ENCODE measurements around the gene LIPF.
"Not testable (repeated sequence)": the region's sequence is repeated elsewhere in the genome, so short reads cannot be mapped to it uniquely, and the experiment has no call there.

LIPF gene

DNA sequence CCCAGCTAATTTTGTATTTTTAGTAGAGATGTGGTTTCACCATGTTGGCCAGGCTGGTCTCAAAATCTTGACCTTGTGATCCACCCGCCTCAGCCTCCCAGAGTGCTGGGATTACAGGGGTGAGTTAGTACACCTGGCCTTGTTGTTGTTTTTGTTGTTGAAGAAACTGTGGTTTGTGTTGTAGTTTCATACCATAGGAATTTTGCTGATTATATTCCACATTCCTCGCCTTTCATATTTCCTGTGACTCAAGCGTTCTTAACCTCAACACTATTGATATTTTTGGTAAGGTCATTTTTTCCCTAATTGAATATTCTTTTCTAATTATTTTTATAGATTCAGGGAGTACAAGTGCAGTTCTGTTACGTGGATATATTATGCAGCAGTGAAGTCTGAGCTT, 16.7 kb downstream of the LIPF start:
- no peak for DNase-seq

DNA sequence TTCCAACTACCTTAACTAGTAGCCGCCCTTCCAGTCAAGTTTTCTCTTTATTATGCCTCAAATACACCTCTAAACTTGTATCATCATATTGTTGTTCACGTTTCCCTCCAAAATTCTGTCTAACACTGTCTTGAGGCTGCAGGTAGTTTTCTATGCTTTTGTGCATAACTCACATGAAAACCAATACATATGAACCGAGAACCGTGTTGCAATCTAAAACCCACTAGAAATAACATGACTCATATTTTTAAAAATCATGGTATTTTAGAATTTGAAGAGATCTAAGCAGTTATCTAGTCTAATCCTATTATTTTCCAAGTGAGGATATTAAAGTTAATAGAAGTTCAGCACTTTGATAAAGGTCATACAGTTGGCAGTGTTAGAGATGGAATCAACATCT, 18.2 kb downstream of the LIPF start:
- DNase-seq: no peak

DNA sequence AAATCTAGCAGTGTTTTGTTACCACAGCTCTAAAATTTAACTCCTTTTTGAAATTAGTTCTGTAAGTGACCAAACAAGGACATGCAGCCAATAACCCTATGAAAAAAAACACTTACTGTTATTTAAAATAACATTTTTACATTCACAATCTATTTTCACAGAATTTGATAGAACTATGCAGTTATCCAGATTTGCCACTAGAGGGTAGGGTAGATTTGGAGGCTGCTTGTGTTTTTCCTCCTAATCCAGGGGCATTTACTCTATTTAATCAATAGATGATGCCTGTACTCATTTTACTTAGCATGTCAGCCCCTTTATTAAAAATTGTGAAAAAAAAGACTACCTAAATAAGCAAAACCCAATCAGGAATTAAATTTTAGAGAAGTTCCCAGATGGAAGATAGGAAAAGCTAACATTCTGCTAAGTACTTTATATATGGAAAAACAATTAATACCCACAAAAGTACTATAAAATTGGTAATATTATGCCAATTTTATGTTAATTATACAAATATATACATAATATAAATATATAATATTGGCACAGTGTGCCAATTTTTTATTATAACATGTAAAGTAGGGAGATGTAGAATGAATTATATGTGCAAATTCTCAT, 23.7 kb downstream of the LIPF start:
- peak in 1 of 5 experiments; percentile 16 for DNase-seq

DNA sequence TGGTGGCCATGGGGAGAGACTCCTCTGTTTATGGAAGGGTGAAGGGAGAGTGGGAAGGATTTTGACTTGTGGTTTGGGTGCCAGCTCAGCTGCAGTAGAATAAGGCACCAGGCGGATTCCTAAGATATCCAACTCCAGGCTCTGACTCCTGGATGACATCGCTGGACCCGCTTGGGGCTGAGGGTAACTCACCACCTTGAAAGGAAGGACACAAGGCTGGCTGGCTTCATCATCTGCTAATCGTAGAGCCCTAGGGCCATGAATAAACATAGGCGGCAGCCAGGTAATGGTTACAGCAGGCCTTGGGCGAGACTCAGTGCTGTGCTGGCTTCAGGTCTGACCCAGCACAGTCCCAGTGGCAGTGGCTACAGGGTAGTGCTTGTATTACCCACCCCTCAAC, 25.1 kb downstream of the LIPF start:
- no peak for DNase-seq

DNA sequence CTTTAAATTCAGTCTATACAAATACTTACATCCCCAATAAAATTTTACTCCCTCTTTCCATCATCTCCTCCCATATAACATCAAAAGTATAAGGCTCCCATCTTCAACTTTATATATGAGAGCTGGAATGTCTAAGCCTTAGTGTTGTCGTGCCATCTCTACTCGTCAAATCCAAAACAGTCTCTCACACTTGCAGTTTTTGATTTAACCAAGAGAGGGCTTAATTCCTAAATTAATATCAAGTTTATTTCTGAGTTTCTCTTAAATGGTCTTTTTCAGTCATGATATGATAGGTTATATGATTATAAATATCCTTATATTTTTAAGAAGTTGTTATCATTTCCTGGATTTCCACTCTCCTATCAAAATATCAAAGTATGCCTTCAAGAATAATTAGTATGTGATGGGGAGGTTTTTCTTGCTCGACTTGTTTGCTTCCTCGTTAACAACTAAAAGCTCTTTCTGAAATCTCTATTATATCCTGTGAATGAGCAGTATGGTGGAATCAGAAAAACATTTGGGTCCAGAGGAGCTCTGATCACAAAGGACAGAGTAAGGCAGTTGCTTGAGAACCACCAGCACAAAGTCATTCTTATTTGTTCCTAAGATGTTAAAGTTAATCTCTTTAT, 29.3 kb downstream of the LIPF start:
- DNase-seq: no peak

DNA sequence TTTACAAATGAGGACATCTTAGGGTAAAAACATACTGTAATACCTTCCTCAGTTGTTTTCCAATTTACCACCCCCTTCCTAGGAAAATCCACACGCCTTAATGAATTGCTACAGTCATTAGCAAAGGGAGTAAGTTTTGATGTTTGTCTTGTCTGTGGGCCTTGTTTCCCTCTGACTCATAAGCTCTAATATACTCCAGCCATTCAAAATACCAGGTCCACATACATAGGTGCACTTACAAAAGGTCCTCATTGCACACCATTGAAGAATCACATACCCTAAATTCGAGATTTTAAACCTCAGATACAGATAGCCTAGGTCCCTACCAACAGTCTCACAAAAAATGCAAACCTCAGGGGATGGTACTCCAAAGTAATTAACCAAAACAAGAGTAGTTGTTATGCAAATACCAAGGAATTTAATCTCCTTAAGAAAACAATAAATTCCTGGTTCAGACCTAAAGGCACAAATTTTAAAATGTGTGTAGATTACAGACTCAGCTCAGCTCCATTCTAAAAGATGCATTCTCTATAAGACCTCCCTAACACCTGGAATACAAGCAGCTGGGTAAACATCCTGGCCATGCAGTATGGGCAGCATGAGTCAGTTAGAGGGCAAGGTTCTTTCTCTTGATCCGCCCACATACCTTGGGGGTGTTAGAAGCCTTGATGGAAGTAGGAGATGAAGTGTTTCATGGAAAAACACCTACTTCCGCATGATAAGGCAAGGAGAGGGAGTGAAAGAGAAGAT, 38.8 kb downstream of the LIPF start:
- no peak for DNase-seq

DNA sequence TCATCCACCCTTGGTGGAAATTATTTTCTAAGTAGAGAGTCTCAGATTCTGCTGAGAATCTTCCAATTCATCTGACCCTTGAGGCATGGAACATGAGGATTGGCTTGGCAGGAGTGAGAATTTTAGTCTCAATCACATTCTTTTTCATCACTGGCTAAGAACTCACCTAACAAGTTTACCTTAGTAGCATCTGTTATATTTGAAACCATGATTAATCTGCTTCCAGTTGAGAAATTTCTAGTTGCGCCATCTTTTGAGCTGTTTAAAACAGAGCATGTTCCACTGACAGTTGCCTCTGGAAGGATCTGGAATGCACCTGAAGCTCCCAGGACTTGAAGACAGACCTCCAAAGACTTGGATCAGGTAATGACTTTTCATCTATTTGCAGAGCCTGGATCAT, 41.7 kb downstream of the LIPF start, which contains the start of gene LIPK:
Gene LIPK (plus strand): TSS at position 292 of the 400 bp plus-strand sequence. CDS start 18,295 bp downstream, outside the sequence.
- DNase-seq: no peak

DNA sequence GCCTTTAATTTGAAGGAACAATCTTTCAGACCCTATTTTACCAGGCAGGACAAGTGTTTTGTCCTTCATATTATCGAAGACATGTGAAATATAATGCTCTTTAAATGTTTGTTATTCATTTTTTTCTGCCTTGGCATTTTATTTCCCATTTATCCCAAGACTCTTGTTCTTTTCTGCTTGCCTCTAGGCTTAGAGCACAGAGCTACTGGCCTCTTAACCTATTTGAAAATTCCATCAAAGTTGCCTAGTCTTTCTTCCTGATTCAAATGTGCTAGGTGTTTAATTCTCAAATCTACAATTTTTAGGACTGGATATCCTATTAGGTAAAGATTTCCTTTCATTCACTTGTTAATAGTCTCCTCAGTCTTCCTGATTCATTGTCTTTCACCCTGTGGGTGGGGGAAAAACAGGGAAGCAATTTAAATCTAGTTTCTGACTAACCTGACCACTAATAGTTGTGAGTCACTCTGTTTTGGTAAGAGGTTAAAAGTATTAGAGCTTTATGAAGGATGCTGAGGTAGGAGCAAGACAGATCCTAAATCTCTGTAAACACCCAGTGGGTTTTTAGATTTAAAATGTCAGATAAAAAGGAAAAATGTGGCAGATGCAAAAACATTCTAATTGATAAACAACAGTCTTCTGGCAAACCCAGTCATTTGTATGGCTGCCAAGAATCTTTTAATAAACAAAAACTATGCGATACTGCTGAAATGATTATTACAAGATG, 43.4 kb downstream of the LIPF start:
- DNase-seq: no peak

DNA sequence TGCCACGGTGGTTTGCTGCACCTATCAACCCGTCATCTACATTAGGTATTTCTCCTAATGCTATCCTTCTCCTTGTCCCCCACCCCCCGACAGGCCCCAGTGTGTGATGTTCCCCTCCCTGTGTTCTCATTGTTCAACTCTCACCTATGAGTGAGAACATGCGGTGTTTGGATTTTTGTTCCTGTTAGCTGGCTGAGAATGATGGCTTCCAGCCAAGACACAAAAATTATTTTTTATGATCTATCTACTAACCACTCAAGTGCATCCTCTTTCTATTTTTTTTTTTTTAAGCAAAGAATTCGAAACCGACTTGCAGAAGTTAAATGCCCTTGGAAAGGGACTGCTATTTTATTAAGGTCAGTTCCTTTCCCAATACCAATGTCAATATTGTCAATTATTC, 45.1 kb downstream of the LIPF start:
- DNase-seq: not testable (repeated sequence)

DNA sequence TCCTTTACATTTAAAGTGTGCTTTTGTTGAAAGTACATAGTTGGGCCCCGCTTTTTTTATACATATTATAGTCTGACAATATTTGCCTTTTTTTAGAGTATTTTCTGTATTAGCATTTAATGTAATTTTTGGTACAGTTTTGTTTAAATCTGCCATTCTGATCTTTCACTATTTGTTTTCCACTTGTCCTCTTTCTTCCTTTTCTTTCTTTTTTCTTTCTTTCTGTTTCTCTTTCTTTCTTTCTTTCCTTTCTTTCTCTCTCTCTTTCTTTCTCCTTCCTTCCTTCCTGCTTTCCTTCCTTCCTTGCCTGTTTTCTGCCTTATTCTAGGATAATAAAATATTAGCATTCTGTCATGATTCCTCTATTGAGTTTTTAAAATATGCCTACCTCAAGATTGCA, 51.3 kb downstream of the LIPF start:
- DNase-seq: no peak

DNA sequence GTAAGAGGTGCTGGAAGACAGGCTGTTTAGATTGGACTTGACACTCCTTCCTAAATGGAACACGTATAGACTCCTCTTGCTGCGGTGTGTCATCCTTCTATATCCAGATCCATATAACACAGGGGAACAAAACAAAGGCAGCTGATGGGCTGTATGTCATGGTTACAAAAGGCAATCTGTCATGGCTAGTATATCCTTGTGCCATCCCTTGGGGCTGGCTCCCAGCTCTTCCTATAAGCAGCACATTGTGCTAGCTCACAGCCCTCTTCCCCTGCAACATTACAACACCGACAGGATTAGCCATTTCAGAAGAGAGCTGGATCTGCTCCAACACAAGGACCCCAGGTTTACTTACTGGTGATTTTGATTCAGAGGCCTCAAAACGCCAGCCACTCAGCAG, 57.1 kb downstream of the LIPF start:
- DNase-seq: no peak

DNA sequence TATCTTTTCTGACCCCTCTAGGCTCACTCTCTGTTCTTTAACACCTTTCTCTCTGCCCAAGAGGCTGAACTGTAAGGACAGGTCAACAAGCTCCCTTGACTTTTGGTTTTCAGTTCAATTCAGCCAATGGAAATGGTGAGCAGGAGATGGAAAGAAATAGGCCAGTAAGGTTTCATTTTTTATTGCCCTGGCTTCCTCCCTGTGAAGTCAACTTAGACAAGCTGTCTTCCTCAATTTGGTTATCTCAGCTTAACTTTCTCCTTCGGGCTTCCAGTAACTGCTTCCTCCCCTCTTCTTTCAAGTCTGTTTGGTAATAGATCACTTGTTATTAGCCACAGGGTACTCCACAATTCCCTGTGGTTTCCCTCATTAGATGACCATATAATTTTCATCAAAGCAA, 61.6 kb downstream of the LIPF start:
- DNase-seq: no peak

DNA sequence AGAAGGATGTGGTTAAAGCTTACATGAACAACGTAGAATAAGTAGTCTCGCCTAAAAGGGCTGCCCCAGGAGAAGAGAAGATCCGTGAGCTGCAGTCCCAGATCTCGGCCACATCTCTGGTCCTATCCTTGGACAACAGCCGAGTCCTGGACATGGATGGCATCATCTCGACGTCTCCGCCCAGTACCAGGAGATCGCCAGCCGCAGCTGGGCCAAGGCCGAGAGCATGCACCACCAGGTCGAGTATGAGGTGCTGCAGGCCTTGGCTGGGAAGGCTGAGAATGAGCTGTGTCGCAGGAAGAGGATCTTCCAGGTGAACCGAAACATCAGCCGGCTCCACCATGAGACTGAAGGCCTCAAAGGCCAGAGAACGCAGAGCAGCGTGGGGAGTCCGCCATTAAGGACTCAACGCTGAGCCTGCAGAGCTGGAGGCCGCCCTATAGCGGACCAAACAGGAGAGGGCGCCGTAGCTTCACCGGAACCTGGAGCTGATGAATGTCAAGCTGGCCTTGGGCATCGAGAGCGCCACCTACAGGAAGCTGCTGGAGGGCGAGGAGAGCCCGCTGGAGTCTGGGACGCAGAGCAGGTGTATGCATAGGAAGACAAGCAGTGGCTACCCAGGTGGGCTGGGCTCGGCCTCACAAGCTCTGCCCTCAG, 64.0 kb downstream of the LIPF start:
- DNase-seq: peak in 3 of 5 experiments; percentile 6 to 68 (median 9)
